Measurements from ENCODE around the gene FMC1.

GRCh38 chr7:139340808-139341057 is 404 bp upstream of the FMC1 start:
- TF ChIP-seq POLR2A (IDR thresholded peaks at IDR 0.05) (no peak), CTCF (IDR thresholded peaks at IDR 0.05) (no peak), EP300 (IDR thresholded peaks at IDR 0.05) (no peak)

All from suprapubic skin (tissue), 3 donors.